IMR-90 (cell line): ENCODE measurements around the gene GALNT17.

Experiments
- CHD1 ChIP-seq: IDR thresholded peaks from 2 replicates; pipeline ENCODE4 v1.6.1; 2012; ENCODE audit warnings: low read depth, low read length, improper control_type of control experiment
- CTCF ChIP-seq: conservative IDR thresholded peaks from 2 replicates; pipeline ENCODE4 v1.5.1; 2012; ENCODE audit warnings: mild to moderate bottlenecking, low read depth, low read length, improper control_type of control experiment
- MXI1 ChIP-seq: IDR thresholded peaks from 2 replicates; pipeline ENCODE4 v1.6.1; 2012; ENCODE audit warnings: low read depth, mild to moderate bottlenecking, low read length, moderate library complexity, borderline replicate concordance
- NFE2L2 ChIP-seq: fragments of 150-350 bp; IDR thresholded peaks from 2 replicates; pipeline ENCODE4 v1.6.1; 2016; ENCODE audit warnings: low read depth, mild to moderate bottlenecking, low read length
- RAD21 ChIP-seq: IDR thresholded peaks from 2 replicates; pipeline ENCODE4 v1.6.1; 2012; ENCODE audit warnings: low read length, improper control_type of control experiment
- SMC3 ChIP-seq: fragments of 150-350 bp; IDR thresholded peaks from 2 replicates; pipeline ENCODE4 v1.6.1; 2016; ENCODE audit warnings: low read depth, mild to moderate bottlenecking, antibody characterized with exemption, low read length, moderate library complexity

- TF ChIP-seq CTCF (no peak), NFE2L2 (no peak), CHD1 (no peak), MXI1 (no peak), RAD21 (no peak), SMC3 (no peak)
These were observed 311.2 kb downstream of the GALNT17 start for GRCh38 chr7:71443191-71443530.
